NCI-H2107 (cell line): Measurements from ENCODE around the gene NUMB.

Source experiments
- DNase-seq: peaks from one replicate; lab custom pipeline; 2025; lab: John Stamatoyannopoulos, UW

NUMB gene

DNA sequence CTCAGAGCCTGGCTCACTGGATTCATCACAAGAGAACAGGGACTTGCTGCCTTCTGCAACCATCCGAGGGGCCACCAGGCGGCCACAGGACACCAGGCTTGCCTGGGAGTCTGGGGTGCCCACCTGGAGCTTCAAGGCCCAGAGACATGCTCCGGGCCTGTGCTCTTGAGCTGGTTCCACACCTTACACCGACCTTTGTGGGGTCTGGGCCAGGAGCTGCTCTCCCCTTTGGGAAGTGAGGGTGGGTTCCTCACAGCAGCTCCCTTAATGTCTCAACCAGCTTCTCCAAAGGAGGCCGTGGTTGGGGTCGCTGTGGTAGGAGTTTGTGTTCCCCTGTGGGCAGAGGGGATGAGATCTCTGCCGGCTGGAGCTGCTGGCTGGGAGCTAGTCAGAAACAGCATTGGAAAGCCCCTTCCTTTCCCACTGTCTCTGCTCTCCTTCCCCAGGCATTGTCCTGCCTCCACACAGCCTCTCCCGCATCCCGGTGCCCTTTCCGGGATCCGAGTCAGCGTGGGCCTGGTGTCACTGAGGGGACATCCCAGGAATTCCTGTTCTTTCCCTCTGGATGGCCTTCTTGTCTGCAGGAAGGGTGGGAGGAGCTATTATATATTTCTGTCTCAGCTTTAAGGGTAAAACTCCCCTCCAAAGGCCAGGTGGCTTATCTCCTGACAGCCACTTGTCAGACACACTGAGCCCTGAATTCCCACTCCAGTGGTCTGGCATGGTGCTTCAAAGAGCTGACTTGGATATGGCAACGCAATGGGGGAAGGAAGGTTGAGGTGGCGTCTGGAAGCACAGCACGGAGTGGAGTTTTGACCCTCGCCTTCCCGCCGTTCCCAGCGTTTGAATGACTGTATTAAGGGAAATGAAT is 226.1 kb downstream of the NUMB start:
- no peak for DNase-seq

DNA sequence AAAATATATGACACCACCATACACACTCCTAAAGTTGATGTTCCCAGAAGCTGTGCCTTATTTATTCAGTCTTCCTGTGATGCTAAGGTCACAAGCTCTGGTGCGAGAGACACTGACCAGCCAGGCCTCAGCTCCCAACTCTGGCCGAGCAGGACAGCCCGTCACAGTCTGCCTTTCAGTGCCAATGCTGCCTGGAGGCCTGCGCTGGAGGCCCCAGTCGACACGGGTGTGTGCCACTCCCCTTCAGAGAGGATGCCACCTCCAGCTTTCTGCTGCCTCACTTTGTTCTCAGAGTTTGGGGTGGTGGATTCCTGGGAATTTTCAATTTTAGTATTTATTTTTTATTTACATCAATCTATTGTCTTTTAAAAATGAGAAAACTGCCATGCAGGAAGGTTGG is 228.3 kb downstream of the NUMB start:
- DNase-seq = no peak

DNA sequence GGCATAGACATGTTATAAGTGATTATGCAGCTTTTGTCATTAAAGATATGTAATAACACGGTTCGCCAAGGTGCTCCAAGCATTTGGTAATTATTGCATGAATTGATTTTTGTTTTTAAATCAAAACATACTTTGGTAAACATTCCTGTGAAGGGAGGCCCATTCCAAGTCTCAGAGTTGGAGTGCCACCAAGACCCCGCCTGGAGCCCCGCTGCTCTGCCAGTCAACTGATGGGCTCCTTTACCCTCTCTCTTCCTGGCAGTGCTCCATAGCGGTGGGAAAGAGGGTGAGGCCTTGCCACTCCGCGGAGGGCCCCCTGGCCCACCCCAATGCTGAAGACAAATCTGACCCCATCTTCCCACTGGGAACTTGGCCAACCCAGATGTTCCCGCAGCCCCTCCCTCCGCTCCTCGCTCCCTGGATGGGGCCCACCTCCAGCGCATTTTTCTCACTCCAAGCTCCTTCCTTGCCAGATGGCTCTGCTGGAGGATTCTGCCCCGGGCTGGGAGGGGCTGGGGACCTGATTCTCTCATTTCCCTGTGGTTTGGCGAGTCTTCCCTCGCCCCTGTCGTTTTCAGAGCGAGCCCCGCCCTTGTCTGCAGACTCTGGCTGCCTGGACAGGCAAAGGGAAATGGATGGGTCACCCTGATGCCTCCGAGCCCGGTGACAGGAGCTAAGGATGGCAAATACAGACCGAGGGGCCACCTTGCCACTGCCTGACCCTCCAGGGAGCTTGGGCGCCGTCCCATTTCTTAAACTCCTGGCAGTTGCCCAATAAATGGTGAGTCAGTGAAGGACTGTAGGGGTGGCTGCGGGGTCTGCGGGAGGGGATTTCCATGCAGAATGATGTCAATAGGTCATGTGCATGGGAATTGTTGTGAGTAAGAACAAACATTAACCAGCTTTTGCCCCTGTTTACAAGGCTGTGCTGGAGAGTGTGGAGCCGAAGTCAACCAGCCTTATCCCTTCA is 230.2 kb downstream of the NUMB start:
- DNase-seq = no peak

DNA sequence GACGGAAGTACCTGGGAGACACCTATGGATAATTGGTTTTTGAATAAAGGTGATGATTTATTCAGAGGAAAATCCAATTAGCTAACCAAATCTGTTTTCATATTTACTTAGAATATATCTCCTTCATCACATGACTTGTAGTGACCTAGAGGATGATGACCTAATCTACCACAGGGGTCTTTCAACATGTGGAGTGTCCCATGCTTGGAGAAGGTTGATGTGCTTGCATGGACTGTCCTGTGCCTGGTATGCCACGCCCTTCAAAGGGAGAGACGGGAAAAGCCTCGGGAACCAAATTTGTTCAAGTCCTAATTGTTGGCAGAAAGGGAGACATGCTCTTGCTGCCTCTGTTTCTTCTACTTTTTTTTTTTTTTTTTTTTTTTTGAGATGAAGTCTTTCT is 232.8 kb downstream of the NUMB start:
- DNase-seq = no peak
